Nephron progenitor cell (in vitro differentiated cells): ENCODE measurements around the gene TBX4.

ENCODE experiments used
- DNase-seq: peaks from one replicate; pipeline ENCODE4 v3.0.0; 2021
- H3K27ac Mint-ChIP-seq: 2 replicates; pipeline ENCODE4 v1.8.0; 2021; ENCODE audit warnings: mild to moderate bottlenecking, moderate library complexity, mixed read lengths
- H3K27me3 Mint-ChIP-seq: 2 replicates; pipeline ENCODE4 v1.8.0; 2021; ENCODE audit warnings: mild to moderate bottlenecking, low read depth, mixed read lengths; ENCODE audit not compliant: poor library complexity
- H3K36me3 Mint-ChIP-seq: 2 replicates; pipeline ENCODE4 v1.8.0; 2021; ENCODE audit warnings: low read depth, mixed read lengths
- H3K4me1 Mint-ChIP-seq: 2 replicates; pipeline ENCODE4 v1.8.0; 2021; ENCODE audit warnings: mixed read lengths
- H3K4me3 Mint-ChIP-seq: 2 replicates; pipeline ENCODE4 v1.8.0; 2021; ENCODE audit warnings: mild to moderate bottlenecking, moderate library complexity, mixed read lengths
- H3K9me3 Mint-ChIP-seq: 2 replicates; pipeline ENCODE4 v1.8.0; 2021; ENCODE audit warnings: mild to moderate bottlenecking, moderate library complexity, mixed read lengths
- CTCF ChIP-seq: fragments of 200-600 bp; sonication (generic); IDR thresholded peaks from 2 replicates; pipeline ENCODE4 v1.5.0; 2021; ENCODE audit warnings: antibody characterized with exemption

The TBX4 gene

GRCh38 chr17:61455324-61456060 is 3.3 kb downstream of the TBX4 start:
- H3K9me3 Mint-ChIP-seq, result no peaks in the 10 kb centered on the region
- peaks cover 48% of the 10 kb centered on the region for H3K4me1 Mint-ChIP-seq
- no peak for DNase-seq
- H3K4me3 Mint-ChIP-seq, result peak overlapping the region; percentile 12
- H3K36me3 Mint-ChIP-seq, result no peaks in the 10 kb centered on the region
- TF ChIP-seq CTCF, result no peak
- H3K27ac Mint-ChIP-seq, result no peak overlapping the region
- peaks cover 100% of the 10 kb centered on the region for H3K27me3 Mint-ChIP-seq

DNA sequence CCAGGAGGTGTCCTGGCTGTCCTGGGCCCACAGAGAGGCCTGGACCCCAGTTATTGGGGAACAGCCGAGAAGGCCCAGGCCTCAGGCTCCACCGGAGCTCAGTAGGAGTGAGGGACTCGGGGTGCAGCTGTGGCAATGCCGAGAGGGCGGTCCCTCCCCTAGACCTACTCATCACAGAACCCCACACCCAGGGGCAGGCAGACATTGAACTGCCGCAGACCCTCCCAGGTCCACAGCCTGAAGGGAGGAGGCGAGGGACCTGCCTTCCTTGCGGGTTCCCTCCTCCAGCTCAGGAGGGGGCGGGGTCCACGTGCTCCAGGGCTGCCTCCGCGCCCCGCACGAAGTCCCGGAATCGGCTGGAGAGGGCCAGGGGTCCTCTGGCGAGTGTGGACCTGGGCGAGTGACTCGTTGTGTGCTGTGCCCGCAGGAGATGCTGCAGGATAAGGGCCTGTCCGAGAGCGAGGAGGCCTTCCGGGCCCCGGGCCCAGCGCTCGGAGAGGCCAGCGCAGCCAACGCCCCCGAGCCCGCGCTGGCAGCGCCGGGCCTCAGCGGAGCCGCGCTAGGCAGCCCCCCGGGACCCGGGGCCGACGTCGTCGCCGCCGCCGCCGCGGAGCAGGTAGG is 3.9 kb downstream of the TBX4 start:
- H3K4me3 Mint-ChIP-seq, result no peak overlapping the region
- H3K36me3 Mint-ChIP-seq, result no peaks in the 10 kb centered on the region
- H3K27me3 Mint-ChIP-seq, result peaks cover 100% of the 10 kb centered on the region
- DNase-seq, result peak; percentile 35
- peaks cover 47% of the 10 kb centered on the region for H3K4me1 Mint-ChIP-seq
- TF ChIP-seq CTCF, result no peak
- H3K27ac Mint-ChIP-seq, result no peak overlapping the region
- no peaks in the 10 kb centered on the region for H3K9me3 Mint-ChIP-seq

- Mint-ChIP-seq H3K4me1 (peaks cover 52% of the 10 kb centered on the region), H3K9me3 (no peaks in the 10 kb centered on the region), H3K27me3 (peaks cover 100% of the 10 kb centered on the region), H3K36me3 (no peaks in the 10 kb centered on the region), H3K4me3 (peak overlapping the region; percentile 72), H3K27ac (no peak overlapping the region)
- TF ChIP-seq CTCF, result no peak
- peak; percentile 43 for DNase-seq
These were observed 4.5 kb downstream of the TBX4 start for GRCh38 chr17:61456688-61457225.

GRCh38 chr17:61457226-61457983 is 5.2 kb downstream of the TBX4 start:
- Mint-ChIP-seq H3K36me3 (no peaks in the 10 kb centered on the region), H3K4me1 (peaks cover 56% of the 10 kb centered on the region), H3K4me3 (peak overlapping the region; percentile 72), H3K9me3 (no peaks in the 10 kb centered on the region), H3K27me3 (peaks cover 100% of the 10 kb centered on the region), H3K27ac (no peak overlapping the region)
- no peak for TF ChIP-seq CTCF
- DNase-seq, result peak; percentile 44

GRCh38 chr17:61458000-61458399 is 5.8 kb downstream of the TBX4 start:
- Mint-ChIP-seq H3K36me3 (no peaks in the 10 kb centered on the region), H3K9me3 (no peaks in the 10 kb centered on the region), H3K4me3 (peak overlapping the region; percentile 30), H3K27ac (no peak overlapping the region), H3K4me1 (peaks cover 56% of the 10 kb centered on the region), H3K27me3 (peaks cover 100% of the 10 kb centered on the region)
- TF ChIP-seq CTCF, result no peak
- no peak for DNase-seq
